Stimulated activated CD4-positive, alpha-beta T cell treated with anti-CD3 and anti-CD28 coated beads, TNF-alpha, amount 100 ng/mL, for 4 hours (primary cell): Measurements from ENCODE around the gene ABHD4.
"Not testable (repeated sequence)": the region's sequence is repeated elsewhere in the genome, so short reads cannot be mapped to it uniquely, and the experiment has no call there.

Source experiments
- DNase-seq, 3 experiments: peaks; one replicate each; pipeline ENCODE4 v3.0.0-alpha.2; 2020; ENCODE audit warnings: low read depth in 3 of 3

The ABHD4 gene

GRCh38 chr14:22627506-22628263 is 29.6 kb downstream of the ABHD4 start:
- DNase-seq: no peak

DNA sequence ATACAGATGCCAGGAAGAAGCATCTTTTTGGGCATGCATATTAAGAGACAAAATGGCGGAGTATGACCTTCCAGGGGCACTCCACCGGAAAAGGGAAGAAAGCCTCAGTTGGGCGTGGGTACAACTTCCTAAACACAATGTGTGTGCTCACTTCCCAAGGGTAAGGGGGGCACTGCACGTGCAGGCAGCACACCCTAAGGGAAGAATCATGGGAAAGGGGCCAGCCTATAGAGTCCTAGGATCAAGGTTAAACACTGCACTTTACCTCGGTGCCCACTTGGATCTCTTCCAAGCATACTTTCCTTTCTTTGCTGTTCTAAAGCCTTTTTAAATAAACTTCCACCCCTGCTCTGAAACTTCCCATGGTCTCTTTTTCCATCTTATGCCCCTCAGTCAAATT is 31.3 kb downstream of the ABHD4 start:
- DNase-seq: no peak

- DNase-seq: no peak
These were observed 32.0 kb downstream of the ABHD4 start for GRCh38 chr14:22630066-22630465.

- DNase-seq: no peak
These were observed 32.4 kb downstream of the ABHD4 start for GRCh38 chr14:22630486-22630885.

DNA sequence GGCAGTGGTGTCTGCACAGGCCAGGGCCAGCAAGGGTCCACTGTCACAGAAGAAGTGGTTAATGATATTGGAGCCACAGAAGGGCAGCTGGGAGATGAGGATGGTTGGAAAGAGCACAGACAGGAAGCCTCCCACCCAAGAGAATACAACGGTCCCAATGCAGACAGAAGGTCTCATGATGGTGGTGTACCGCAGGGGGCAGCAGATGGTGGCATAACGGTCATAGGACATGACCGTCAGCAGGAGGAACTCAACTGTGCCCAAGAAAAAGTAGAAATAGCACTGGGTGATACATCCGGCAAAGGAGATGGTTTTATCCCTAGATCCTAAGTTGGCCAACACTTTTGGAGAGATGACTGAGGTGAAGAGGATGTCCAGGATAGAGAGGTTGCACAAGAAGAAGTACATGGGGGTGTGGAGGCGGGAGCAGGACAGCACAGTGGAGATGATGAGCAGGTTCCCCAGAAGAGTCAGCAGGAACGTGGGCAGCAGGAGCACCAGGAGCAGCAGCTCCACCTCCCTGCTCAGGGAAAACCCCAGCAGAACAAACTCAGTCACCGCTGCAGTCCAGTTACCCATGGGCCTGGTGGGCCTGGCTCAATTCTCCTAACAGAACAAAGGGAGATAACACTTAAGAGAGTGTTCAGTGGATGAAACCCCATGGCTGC is 36.3 kb downstream of the ABHD4 start:
- DNase-seq: no peak

DNA sequence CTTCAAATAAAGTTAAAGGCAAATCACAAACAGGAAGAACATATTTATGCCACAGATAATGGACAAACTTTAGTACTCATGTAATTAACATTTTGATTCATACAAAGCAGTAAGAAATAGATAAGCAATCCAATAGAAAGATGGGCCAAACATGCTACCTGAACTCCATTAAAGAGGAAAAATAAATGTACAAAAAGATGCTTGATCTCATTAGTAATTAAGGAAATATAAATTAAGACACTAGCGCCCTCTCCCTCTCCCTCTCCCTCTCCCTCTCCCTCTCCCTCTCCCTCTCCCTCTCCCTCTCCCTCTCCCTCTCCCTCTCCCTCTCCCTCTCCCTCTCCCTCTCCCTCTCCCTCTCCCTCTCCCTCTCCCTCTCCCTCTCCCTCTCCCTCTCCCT is 37.9 kb downstream of the ABHD4 start:
- DNase-seq: not testable (repeated sequence)

DNA sequence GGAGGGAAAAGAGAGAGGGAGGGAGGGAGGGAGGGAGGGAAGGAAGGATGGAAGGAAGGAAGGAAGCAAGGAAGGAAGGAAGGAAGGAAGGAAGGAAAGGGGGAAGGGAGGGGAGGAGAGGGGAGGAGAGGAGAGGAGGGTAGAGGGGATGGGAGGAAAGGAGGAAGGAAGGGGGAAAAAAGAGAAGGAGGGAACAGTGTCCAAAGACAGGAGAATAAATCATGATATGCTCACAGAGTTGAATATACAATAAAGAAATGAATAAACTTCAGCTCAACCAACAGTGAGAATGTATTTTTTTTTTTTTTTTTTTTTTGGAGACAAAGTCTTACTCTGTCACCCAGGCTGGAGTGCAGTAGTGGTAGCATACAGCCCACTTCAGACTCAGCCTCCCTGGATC is 42.1 kb downstream of the ABHD4 start:
- no peak for DNase-seq

- no peak for DNase-seq
These were observed 43.7 kb downstream of the ABHD4 start for GRCh38 chr14:22641846-22642245.

- DNase-seq: no peak
These were observed 46.2 kb downstream of the ABHD4 start, which contains the start of gene OR6J1 for GRCh38 chr14:22644305-22644635. TSS of gene OR6J1 (minus strand) at chr14:22644352. CDS start at chr14:22634811, 9,541 bp downstream.

- no peak for DNase-seq
These were observed 48.6 kb downstream of the ABHD4 start for GRCh38 chr14:22646570-22647254.

GRCh38 chr14:22648506-22648905 is 50.4 kb downstream of the ABHD4 start:
- DNase-seq: no peak

DNA sequence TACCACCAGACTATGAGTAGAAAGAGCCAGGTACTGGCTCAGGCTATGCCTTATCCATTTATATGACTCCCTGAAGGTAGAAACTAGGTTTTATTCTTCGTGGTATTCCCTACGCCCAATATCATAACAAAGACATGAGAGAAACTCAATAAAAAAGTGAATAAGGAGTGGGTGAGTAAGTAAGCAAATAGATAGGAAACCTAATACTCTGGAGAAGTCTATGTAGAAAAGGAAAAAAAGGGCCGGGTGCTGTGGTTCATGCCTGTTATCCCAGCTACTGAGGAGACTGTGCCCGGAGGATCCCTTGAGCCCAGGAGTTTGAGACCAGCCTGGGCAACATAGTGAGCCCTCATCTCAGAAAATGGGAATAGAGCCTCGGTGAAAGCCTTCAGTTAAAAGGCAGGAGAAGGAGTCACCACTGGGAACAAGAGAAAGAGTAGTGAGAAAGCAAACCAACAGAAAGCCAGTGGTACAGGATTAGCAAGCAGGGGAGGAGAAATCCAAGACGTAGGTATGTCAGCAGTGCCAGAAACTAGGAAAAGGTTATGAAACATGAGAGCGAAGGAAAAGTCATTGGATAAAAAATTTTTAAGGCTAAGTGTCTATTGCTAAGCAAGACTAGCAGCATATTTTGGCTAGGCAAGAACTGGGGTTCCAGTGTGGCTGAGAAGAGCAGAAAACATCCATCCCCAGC is 52.1 kb downstream of the ABHD4 start:
- DNase-seq: no peak

DNA sequence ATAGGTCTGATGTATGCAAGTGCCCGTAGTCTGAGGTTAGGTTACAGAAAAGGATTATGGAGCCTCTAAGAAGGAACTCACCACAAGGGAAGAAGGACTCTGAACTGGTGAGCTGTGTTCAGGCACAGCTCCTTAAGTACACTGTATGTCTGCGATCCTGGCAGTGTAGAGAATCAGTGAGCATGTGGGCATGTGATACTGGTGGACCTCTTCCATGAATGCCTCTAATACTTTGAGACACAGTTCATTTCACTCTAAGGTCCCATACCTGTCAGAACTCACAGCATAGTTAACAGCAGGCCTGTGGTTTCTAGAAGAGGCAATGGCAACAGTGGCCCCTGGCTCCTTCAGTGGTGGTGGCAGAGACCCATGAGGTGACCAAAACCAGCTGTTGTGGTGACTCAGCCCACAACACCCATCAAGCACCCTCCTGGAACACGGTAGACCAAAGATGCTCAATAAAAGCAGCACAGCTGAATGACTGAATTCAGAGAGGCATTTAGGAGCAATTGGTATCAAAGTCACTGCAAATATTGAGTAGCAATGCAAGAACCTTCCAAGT is 52.9 kb downstream of the ABHD4 start:
- DNase-seq: no peak

DNA sequence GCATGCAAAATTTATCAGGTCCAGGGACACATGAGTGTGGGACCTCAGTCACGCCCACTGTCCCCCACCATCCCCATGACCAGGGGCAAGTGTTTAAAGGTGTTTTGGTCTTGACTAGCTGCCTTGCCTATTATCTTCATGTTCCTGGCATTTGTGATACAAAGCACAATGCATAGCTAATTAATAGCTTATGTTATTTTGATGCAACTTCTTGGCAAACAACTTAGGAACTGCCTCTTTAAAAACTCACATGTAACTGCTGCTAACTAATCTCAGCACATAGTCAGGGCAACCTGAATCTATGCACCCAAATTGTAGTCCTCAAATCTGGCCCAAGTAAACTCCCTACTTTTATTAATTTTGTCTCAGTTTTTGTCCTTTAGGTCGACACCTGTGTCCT is 53.5 kb downstream of the ABHD4 start:
- DNase-seq: no peak

GRCh38 chr14:22653012-22653621 is 55.0 kb downstream of the ABHD4 start:
- peak in 2 of 3 experiments; percentile 8 to 18 for DNase-seq

DNA sequence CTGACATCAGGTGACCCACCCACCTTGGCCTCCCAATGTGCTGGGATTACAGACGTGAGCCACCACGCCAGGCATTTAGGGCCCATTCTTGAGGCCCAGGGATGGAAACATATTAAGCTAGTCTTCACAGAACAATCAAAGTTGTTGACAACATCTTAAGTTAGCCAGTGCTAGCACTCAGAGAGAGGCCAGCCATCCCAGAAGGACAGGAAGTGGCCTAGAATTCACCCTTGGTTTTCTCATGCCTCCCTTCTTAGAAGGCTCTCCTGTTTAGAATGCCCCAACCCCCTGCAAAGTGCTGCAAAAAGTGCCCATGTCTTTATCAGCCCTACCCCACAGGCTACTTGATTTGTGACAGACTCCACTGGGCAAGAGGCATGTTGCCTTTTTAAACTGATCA is 58.1 kb downstream of the ABHD4 start:
- DNase-seq: no peak

DNA sequence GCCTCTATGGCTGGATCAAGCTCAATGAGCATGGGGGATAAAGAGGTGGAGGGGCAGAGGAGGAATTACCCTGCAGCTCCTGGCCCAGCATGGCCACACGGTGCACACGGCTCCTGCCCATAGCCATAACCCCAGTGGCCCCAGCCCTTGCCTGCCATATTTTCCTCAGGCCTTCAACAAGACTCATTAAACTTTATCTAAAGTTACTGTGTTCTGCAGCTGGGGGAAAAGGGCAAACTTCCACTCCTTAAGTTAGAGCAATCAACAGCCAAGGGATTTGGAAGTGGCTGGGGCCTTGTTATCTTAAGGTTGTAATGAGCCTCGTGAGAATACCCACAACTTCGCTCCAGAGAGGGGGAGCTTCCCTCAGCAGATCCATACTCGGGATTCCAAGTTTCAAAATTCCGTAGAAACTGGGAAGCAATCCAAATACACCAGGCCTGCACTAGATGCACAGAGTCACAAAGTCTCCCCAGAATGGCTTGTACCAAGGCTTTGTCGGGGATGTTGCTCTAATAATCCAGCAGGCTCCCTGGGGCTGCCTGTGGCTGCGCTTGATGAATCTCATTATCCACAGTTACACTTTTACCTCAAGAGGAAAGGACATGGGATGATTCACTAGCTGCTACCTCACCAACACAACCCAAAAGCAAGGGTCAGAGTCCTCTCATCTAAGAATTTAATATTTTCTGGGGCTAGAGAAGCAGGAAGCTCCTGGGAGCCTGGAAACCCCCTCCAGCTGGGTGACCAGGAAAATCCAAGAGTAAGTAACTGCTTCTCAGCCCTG is 59.0 kb downstream of the ABHD4 start:
- no peak for DNase-seq

DNA sequence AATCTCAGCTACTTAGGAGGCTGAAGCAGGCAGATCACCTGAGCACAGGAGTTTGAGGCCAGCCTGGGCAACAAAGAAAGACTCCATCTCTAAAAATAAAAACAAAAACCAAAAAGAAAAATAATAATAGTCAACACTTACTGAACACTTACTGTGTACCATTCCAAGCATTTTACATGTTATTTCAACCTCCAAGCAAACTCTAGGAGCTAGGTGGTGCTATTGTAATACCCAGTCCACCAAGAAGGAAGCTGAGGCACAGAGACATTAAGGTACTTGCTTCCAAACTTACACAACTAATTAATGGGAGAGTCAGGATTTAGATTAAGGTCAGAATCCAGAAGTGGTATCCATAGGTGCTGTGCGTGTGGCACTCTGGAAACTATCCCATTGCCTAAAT is 59.8 kb downstream of the ABHD4 start:
- no peak for DNase-seq

DNA sequence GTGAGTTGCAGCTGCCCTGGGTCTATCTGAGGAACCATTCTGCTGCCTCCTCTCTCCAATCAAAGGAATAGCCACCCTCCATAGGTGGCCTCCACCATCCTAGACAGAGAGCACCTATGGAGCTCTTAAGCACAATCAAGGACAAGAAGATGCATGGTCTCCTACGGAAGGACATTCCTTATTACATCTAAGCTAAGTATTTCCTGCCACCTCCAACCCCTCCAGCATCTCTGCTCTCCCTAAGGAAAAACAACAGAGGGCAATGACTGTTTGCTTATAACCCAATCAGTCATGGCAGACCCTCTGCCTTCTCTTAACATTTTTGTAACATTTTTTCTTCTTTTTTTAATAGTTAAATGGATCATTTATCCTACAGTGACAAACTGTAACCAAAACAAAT is 60.8 kb downstream of the ABHD4 start:
- DNase-seq: no peak

- no peak for DNase-seq
These were observed 62.6 kb downstream of the ABHD4 start for GRCh38 chr14:22660654-22661053.
